Measurements from ENCODE around the gene OCSTAMP.

- no peak for TF ChIP-seq POLR2AphosphoS5 (IDR thresholded peaks at IDR 0.05; ENCODE audit: low read depth, low read length)
- no peak for TF ChIP-seq TCF7L2 (IDR thresholded peaks at IDR 0.05; ENCODE audit: low read depth, low read length)
- TF ChIP-seq CTCF (IDR thresholded peaks at IDR 0.05): no peak
These were observed 8.5 kb upstream of the OCSTAMP start for GRCh38 chr20:46559001-46559400.

Measured in Panc1 (cell line).